Activated CD4-positive, alpha-beta T cell treated with anti-CD3 and anti-CD28 coated beads, Interleukin-2, amount 10 ng/mL, durations not matched to agents 7 days and 5 days (primary cell): Measurements from ENCODE around the gene PAF1. TPM values are rescaled to one million over a fixed set of nuclear protein-coding genes. Genes with fewer than 3 reads are reported as not detected.

Source experiments
- CTCF ChIA-PET: fragments of 350-600 bp; sonication (Branson Sonifier 250); formaldehyde crosslinking; loops from one replicate; lab custom pipeline; 2021; ENCODE audit warnings: antibody characterized with exemption; lab: Charles Lee
- POLR2A ChIA-PET: fragments of 350-600 bp; sonication (Branson Sonifier 250); formaldehyde crosslinking; loops from one replicate; lab custom pipeline; 2021; ENCODE audit warnings: antibody characterized with exemption; lab: Charles Lee
- DNase-seq: peaks from one replicate; pipeline ENCODE4 v3.0.0-alpha.2; 2020
- H3K27ac Mint-ChIP-seq: one replicate; pipeline ENCODE4 v1.8.0; 2021; ENCODE audit warnings: mild to moderate bottlenecking, moderate library complexity, mixed read lengths
- H3K27me3 Mint-ChIP-seq: one replicate; pipeline ENCODE4 v1.8.0; 2021; ENCODE audit warnings: mixed read lengths
- H3K36me3 Mint-ChIP-seq: one replicate; pipeline ENCODE4 v1.8.0; 2021; ENCODE audit warnings: low read depth, mixed read lengths
- H3K4me1 Mint-ChIP-seq: one replicate; pipeline ENCODE4 v1.8.0; 2021; ENCODE audit warnings: mixed read lengths
- H3K4me3 Mint-ChIP-seq: one replicate; pipeline ENCODE4 v1.8.0; 2021; ENCODE audit warnings: mild to moderate bottlenecking, moderate library complexity, mixed read lengths
- H3K9me3 Mint-ChIP-seq: one replicate; pipeline ENCODE4 v1.8.0; 2021; ENCODE audit warnings: mixed read lengths
- total RNA-seq, 2 experiments: library from RNA; stranded (reverse); gene quantifications; one replicate each; pipeline ENCODE4 v1.2.3, GENCODE V29; 2021

The PAF1 gene
- total RNA-seq, 2 experiments from 2014 or later, result 43.8 to 44.5 TPM

- Mint-ChIP-seq H3K4me1 (peaks cover 75% of the 10 kb centered on the region), H3K4me3 (peak overlapping the region; percentile 76), H3K27ac (peak overlapping the region; percentile 96), H3K36me3 (peaks cover 22% of the 10 kb centered on the region), H3K9me3 (no peaks in the 10 kb centered on the region), H3K27me3 (no peaks in the 10 kb centered on the region)
- ChIA-PET CTCF (interaction anchor here (1.3 to 4.4 kb wide), 4 partner anchors 9 to 67 kb away, joined by 4 to 47 read pairs (median 5); partner anchors contain the start of genes GMFG, PLEKHG2, SAMD4B and SUPT5H), POLR2A (no interaction called here)
- peak; percentile 91 for DNase-seq
Observed at GRCh38 chr19:39402346-39403300, 11.7 kb upstream of the PAF1 start.

- ChIA-PET CTCF (interaction anchor here (0.6 to 4.4 kb wide), 8 partner anchors 10 to 257 kb away, joined by 3 to 47 read pairs (median 4); partner anchors contain the start of genes MED29, PLEKHG2, SAMD4B and SUPT5H), POLR2A (interaction anchor here (0.5 to 1.6 kb wide), 5 partner anchors 10 to 1866 kb away, joined by 3 to 16 read pairs (median 4); partner anchors contain the start of gene RPS16)
- H3K27me3 Mint-ChIP-seq, result no peaks in the 10 kb centered on the region
- peaks cover 83% of the 10 kb centered on the region for H3K4me1 Mint-ChIP-seq
- peak; percentile 80 for DNase-seq
- peaks cover 21% of the 10 kb centered on the region for H3K36me3 Mint-ChIP-seq
- peak overlapping the region; percentile 76 for H3K4me3 Mint-ChIP-seq
- no peaks in the 10 kb centered on the region for H3K9me3 Mint-ChIP-seq
- H3K27ac Mint-ChIP-seq, result peak overlapping the region; percentile 96
Observed at GRCh38 chr19:39401549-39402345, 10.8 kb upstream of the PAF1 start.

- POLR2A ChIA-PET, result interaction anchor here (0.6 to 1.6 kb wide), 4 partner anchors 10 to 1866 kb away, joined by 3 to 16 read pairs (median 4); partner anchors contain the start of gene RPS16
- peaks cover 21% of the 10 kb centered on the region for H3K36me3 Mint-ChIP-seq
- no peak for DNase-seq
- H3K27ac Mint-ChIP-seq, result peak overlapping the region; percentile 96
- H3K4me3 Mint-ChIP-seq, result peak overlapping the region; percentile 76
- H3K4me1 Mint-ChIP-seq, result peaks cover 80% of the 10 kb centered on the region
- H3K9me3 Mint-ChIP-seq, result no peaks in the 10 kb centered on the region
- no peaks in the 10 kb centered on the region for H3K27me3 Mint-ChIP-seq
- CTCF ChIA-PET, result interaction anchor here (0.6 to 4.4 kb wide), 7 partner anchors 9 to 95 kb away, joined by 3 to 47 read pairs (median 4); partner anchors contain the start of genes MED29, PLEKHG2, SAMD4B and SUPT5H
Observed at GRCh38 chr19:39401070-39401548, 10.2 kb upstream of the PAF1 start.

- Mint-ChIP-seq H3K4me3 (no peak overlapping the region), H3K4me1 (peaks cover 77% of the 10 kb centered on the region)
- POLR2A ChIA-PET, result no interaction called here
Observed at GRCh38 chr19:39400061-39400460, 9.2 kb upstream of the PAF1 start.

GRCh38 chr19:39399668-39400050 is 8.8 kb upstream of the PAF1 start:
- Mint-ChIP-seq H3K9me3 (no peaks in the 10 kb centered on the region), H3K4me3 (no peak overlapping the region), H3K4me1 (peaks cover 75% of the 10 kb centered on the region), H3K36me3 (peaks cover 31% of the 10 kb centered on the region), H3K27ac (peak overlapping the region; percentile 88), H3K27me3 (no peaks in the 10 kb centered on the region)
- ChIA-PET POLR2A (no interaction called here), CTCF (interaction anchor here (4.4 kb wide), 1 partner anchor 12 kb away, joined by 47 read pairs; the partner anchor contains the start of gene PLEKHG2)
- no peak for DNase-seq

More at GRCh38 chr19:39400061-39400460, 9.2 kb upstream of the PAF1 start:
- Mint-ChIP-seq H3K27ac (peak overlapping the region; percentile 76), H3K27me3 (no peaks in the 10 kb centered on the region), H3K36me3 (peaks cover 29% of the 10 kb centered on the region), H3K9me3 (no peaks in the 10 kb centered on the region)
- DNase-seq, result no peak
- CTCF ChIA-PET, result interaction anchor here (4.4 kb wide), 1 partner anchor 12 kb away, joined by 47 read pairs; the partner anchor contains the start of gene PLEKHG2

GRCh38 chr19:39398297-39398864 is 7.5 kb upstream of the PAF1 start:
- ChIA-PET CTCF (interaction anchor here (0.6 to 3.6 kb wide), 26 partner anchors 9 to 276 kb away, joined by 3 to 69 read pairs (median 5); partner anchors contain the start of genes EID2B, GMFG, PLEKHG2 and RPS16), POLR2A (interaction anchor here (0.6 to 1.9 kb wide), 4 partner anchors 9 to 37 kb away, joined by 3 to 10 read pairs (median 6); partner anchors contain the start of genes RPS16 and ZFP36)
- Mint-ChIP-seq H3K27me3 (no peaks in the 10 kb centered on the region), H3K4me3 (peak overlapping the region; percentile 64), H3K36me3 (peaks cover 37% of the 10 kb centered on the region), H3K9me3 (no peaks in the 10 kb centered on the region), H3K27ac (peak overlapping the region; percentile 88), H3K4me1 (peaks cover 71% of the 10 kb centered on the region)
- DNase-seq, result peak; percentile 48

- H3K9me3 Mint-ChIP-seq, result no peaks in the 10 kb centered on the region
- peaks cover 72% of the 10 kb centered on the region for H3K4me1 Mint-ChIP-seq
- peak; percentile 94 for DNase-seq
- ChIA-PET CTCF (interaction anchor here (0.5 to 3.6 kb wide), 27 partner anchors 8 to 292 kb away, joined by 3 to 69 read pairs (median 5); partner anchors contain the start of genes EID2B, GMFG, PLEKHG2 and RPS16), POLR2A (interaction anchor here (0.8 to 1.9 kb wide), 3 partner anchors 10 to 38 kb away, joined by 3 to 10 read pairs (median 8); partner anchors contain the start of genes RPS16 and ZFP36)
- no peaks in the 10 kb centered on the region for H3K27me3 Mint-ChIP-seq
- H3K27ac Mint-ChIP-seq, result peak overlapping the region; percentile 88
- peaks cover 39% of the 10 kb centered on the region for H3K36me3 Mint-ChIP-seq
- peak overlapping the region; percentile 64 for H3K4me3 Mint-ChIP-seq
Observed at GRCh38 chr19:39397360-39398296, 6.7 kb upstream of the PAF1 start.

- Mint-ChIP-seq H3K27me3 (no peaks in the 10 kb centered on the region), H3K27ac (peak overlapping the region; percentile 99), H3K36me3 (peaks cover 50% of the 10 kb centered on the region), H3K4me3 (peak overlapping the region; percentile 86), H3K9me3 (no peaks in the 10 kb centered on the region), H3K4me1 (peaks cover 46% of the 10 kb centered on the region)
- DNase-seq, result peak; percentile 84
- CTCF ChIA-PET, result interaction anchor here (0.6 to 2.6 kb wide), 5 partner anchors 14 to 782 kb away, joined by 3 to 11 read pairs (median 7); partner anchors contain the start of gene SAMD4B
- POLR2A ChIA-PET, result interaction anchor here (1.8 kb wide), 1 partner anchor 45 kb away, joined by 10 read pairs; the partner anchor contains the start of gene RPS16
Observed at GRCh38 chr19:39390451-39390750, 505 bp downstream of the PAF1 start.

GRCh38 chr19:39389631-39390414 is 1.1 kb downstream of the PAF1 start:
- H3K36me3 Mint-ChIP-seq, result peaks cover 44% of the 10 kb centered on the region
- no peak for DNase-seq
- ChIA-PET CTCF (interaction anchor here (1.3 to 2.6 kb wide), 3 partner anchors 9 to 22 kb away, joined by 4 to 11 read pairs (median 7); no protein-coding TSS in a partner anchor), POLR2A (interaction anchor here (1.8 kb wide), 1 partner anchor 46 kb away, joined by 10 read pairs; the partner anchor contains the start of gene RPS16)
- peaks cover 44% of the 10 kb centered on the region for H3K4me1 Mint-ChIP-seq
- H3K27me3 Mint-ChIP-seq, result no peaks in the 10 kb centered on the region
- H3K9me3 Mint-ChIP-seq, result no peaks in the 10 kb centered on the region
- H3K27ac Mint-ChIP-seq, result peak overlapping the region; percentile 99
- H3K4me3 Mint-ChIP-seq, result peak overlapping the region; percentile 86

GRCh38 chr19:39388657-39389056 is 2.2 kb downstream of the PAF1 start:
- H3K27ac Mint-ChIP-seq, result peak overlapping the region; percentile 99
- no peak for DNase-seq
- H3K36me3 Mint-ChIP-seq, result peaks cover 42% of the 10 kb centered on the region
- CTCF ChIA-PET, result interaction anchor here (1.3 kb wide), 1 partner anchor 10 kb away, joined by 4 read pairs; no protein-coding TSS in a partner anchor
- POLR2A ChIA-PET, result no interaction called here
- peaks cover 40% of the 10 kb centered on the region for H3K4me1 Mint-ChIP-seq
- H3K9me3 Mint-ChIP-seq, result no peaks in the 10 kb centered on the region
- no peaks in the 10 kb centered on the region for H3K27me3 Mint-ChIP-seq
- no peak overlapping the region for H3K4me3 Mint-ChIP-seq
